ENCODE results near the gene TLE5. TPM values are rescaled to one million over a fixed set of nuclear protein-coding genes. Genes with fewer than 3 reads are reported as not detected.

The TLE5 gene
- total RNA-seq, 6 experiments from 2014 or later, result 119 to 198 (median 152) TPM

- Histone ChIP-seq H3K4me1 (peaks cover 0 to 11% (median 4%) of the 10 kb centered on the region in 4 donors), H3K27ac (no peak overlapping the region), H3K9me3 (no peaks in the 10 kb centered on the region), H3K4me3 (no peak overlapping the region), H3K36me3 (no peaks in the 10 kb centered on the region), H3K27me3 (no peaks in the 10 kb centered on the region)
- TF ChIP-seq POLR2A (IDR thresholded peaks at IDR 0.05) (no peak), CTCF (IDR thresholded peaks at IDR 0.05) (no peak)
- intact Hi-C loops (cut with DNase I), result loop anchor here in 1 of 2 donors (10.0 kb wide), 1 partner anchor 140 kb away; no protein-coding TSS in a partner anchor
- DNase-seq, result no peak
- WGBS (ENCODE audit: insufficient coverage, low coverage, low lambda C conversion rate, missing lambda C conversion rate), result no CpG with 5 or more reads among the region's 10 CpGs
- no peak for ATAC-seq
These were observed 42.4 kb upstream of the TLE5 start for GRCh38 chr19:3104708-3104983.

- Histone ChIP-seq H3K4me1 (peaks cover 0 to 31% (median 13%) of the 10 kb centered on the region in 4 donors), H3K9me3 (no peaks in the 10 kb centered on the region), H3K27ac (no peak overlapping the region), H3K36me3 (no peaks in the 10 kb centered on the region), H3K27me3 (no peaks in the 10 kb centered on the region), H3K4me3 (no peak overlapping the region)
- ATAC-seq (no peak), DNase-seq (peak in 1 of 3 donors; percentile 41)
- 57% methylated on average over 2 of the region's 34 CpGs for WGBS (ENCODE audit: insufficient coverage, low coverage, low lambda C conversion rate, missing lambda C conversion rate)
- TF ChIP-seq CTCF (IDR thresholded peaks at IDR 0.05) (no peak), POLR2A (IDR thresholded peaks at IDR 0.05) (no peak)
- intact Hi-C loops (cut with DNase I), result loop anchor here in 1 of 2 donors (10.0 kb wide), 1 partner anchor 138 kb away; no protein-coding TSS in a partner anchor
These were observed 40.2 kb upstream of the TLE5 start for GRCh38 chr19:3102239-3103140.

- no peak for TF ChIP-seq POLR2A (IDR thresholded peaks at IDR 0.05)
- no peak for TF ChIP-seq CTCF (IDR thresholded peaks at IDR 0.05)
- no peak for ATAC-seq
- DNase-seq, result peak in 1 of 3 donors; percentile 42
- peaks cover 0 to 43% (median 19%) of the 10 kb centered on the region in 4 donors for H3K4me1 ChIP-seq
- intact Hi-C loops (cut with DNase I), result loop anchor here in 1 of 2 donors (10.0 kb wide), 1 partner anchor 136 kb away; no protein-coding TSS in a partner anchor
- H3K27ac ChIP-seq, result no peak overlapping the region
- no peak overlapping the region for H3K4me3 ChIP-seq
- H3K27me3 ChIP-seq, result no peaks in the 10 kb centered on the region
- no peaks in the 10 kb centered on the region for H3K36me3 ChIP-seq
- no CpG with 5 or more reads among the region's 34 CpGs for WGBS (ENCODE audit: insufficient coverage, low coverage, low lambda C conversion rate, missing lambda C conversion rate)
- no peaks in the 10 kb centered on the region for H3K9me3 ChIP-seq
These were observed 38.7 kb upstream of the TLE5 start for GRCh38 chr19:3100747-3101730.

GRCh38 chr19:3100331-3100730 lies 38.0 kb upstream of the TLE5 start:
- ATAC-seq (no peak), DNase-seq (peak in 1 of 3 donors; percentile 39)
- TF ChIP-seq POLR2A (IDR thresholded peaks at IDR 0.05), result no peak
- no peak for TF ChIP-seq CTCF (IDR thresholded peaks at IDR 0.05)
- Histone ChIP-seq H3K4me3 (no peak overlapping the region), H3K27ac (no peak overlapping the region), H3K4me1 (peaks cover 0 to 50% (median 19%) of the 10 kb centered on the region in 4 donors), H3K9me3 (no peaks in the 10 kb centered on the region), H3K36me3 (no peaks in the 10 kb centered on the region), H3K27me3 (no peaks in the 10 kb centered on the region)
- intact Hi-C loops (cut with DNase I), result loop anchor here in 1 of 2 donors (10.0 kb wide), 1 partner anchor 136 kb away; no protein-coding TSS in a partner anchor
- 60% methylated on average over 2 of the region's 14 CpGs for WGBS (ENCODE audit: insufficient coverage, low coverage, low lambda C conversion rate, missing lambda C conversion rate)
